HG02798 (cell line): ENCODE measurements around the gene DDI2.
"Not testable (repeated sequence)": the region's sequence is repeated elsewhere in the genome, so short reads cannot be mapped to it uniquely, and the experiment has no call there.

ENCODE experiments used
- ATAC-seq: cut with Tn5 transposase; IDR thresholded peaks from one replicate; pipeline ENCODE4 v1.9.1; 2021; ENCODE audit warnings: mild to moderate bottlenecking; ENCODE audit not compliant: unreplicated experiment, poor library complexity

Gene DDI2

GRCh38 chr1:15628003-15628402 lies 10.7 kb downstream of the DDI2 start:
- ATAC-seq: peak; percentile 19

GRCh38 chr1:15633756-15634420 lies 16.6 kb downstream of the DDI2 start:
- no peak for ATAC-seq

- ATAC-seq: no peak
Measured at GRCh38 chr1:15636436-15636835, 19.2 kb downstream of the DDI2 start.

GRCh38 chr1:15637826-15638225 lies 20.6 kb downstream of the DDI2 start:
- no peak for ATAC-seq

- ATAC-seq: no peak
Measured at GRCh38 chr1:15639262-15639661, 22.0 kb downstream of the DDI2 start.

- no peak for ATAC-seq
Measured at GRCh38 chr1:15639931-15640330, 22.7 kb downstream of the DDI2 start.

GRCh38 chr1:15640667-15641066 lies 23.4 kb downstream of the DDI2 start:
- no peak for ATAC-seq

GRCh38 chr1:15649937-15650336 lies 32.7 kb downstream of the DDI2 start:
- ATAC-seq: no peak

GRCh38 chr1:15650433-15650832 lies 33.2 kb downstream of the DDI2 start:
- no peak for ATAC-seq

GRCh38 chr1:15652130-15652529 lies 34.9 kb downstream of the DDI2 start:
- not testable (repeated sequence) for ATAC-seq

GRCh38 chr1:15654091-15654690 lies 36.9 kb downstream of the DDI2 start:
- no peak for ATAC-seq

GRCh38 chr1:15656464-15656863 lies 39.2 kb downstream of the DDI2 start:
- no peak for ATAC-seq

- ATAC-seq: no peak
Measured at GRCh38 chr1:15657021-15657420, 39.8 kb downstream of the DDI2 start.

- no peak for ATAC-seq
Measured at GRCh38 chr1:15660151-15660550, 42.9 kb downstream of the DDI2 start.

- ATAC-seq: no peak
Measured at GRCh38 chr1:15662477-15662876, 45.2 kb downstream of the DDI2 start.

- ATAC-seq: no peak
Measured at GRCh38 chr1:15663925-15664324, 46.7 kb downstream of the DDI2 start.

- ATAC-seq: no peak
Measured at GRCh38 chr1:15667362-15667761, 50.1 kb downstream of the DDI2 start.

GRCh38 chr1:15668089-15668754 lies 51.0 kb downstream of the DDI2 start:
- no peak for ATAC-seq

- ATAC-seq: no peak
Measured at GRCh38 chr1:15669074-15669473, 51.8 kb downstream of the DDI2 start.

GRCh38 chr1:15669864-15670263 lies 52.6 kb downstream of the DDI2 start:
- no peak for ATAC-seq

GRCh38 chr1:15671430-15671829 lies 54.2 kb downstream of the DDI2 start:
- no peak for ATAC-seq
